Mammary epithelial cell (primary cell): ENCODE results near the gene ABCA9.

ENCODE experiments used
- EZH2 ChIP-seq: IDR thresholded peaks from 2 replicates; pipeline ENCODE4 v1.6.1; 2012; ENCODE audit warnings: low read length, inconsistent platforms, borderline replicate concordance
- TF ChIP-seq, protein P1 (sequence below), 2 donors: IDR thresholded peaks in 1 of 2; conservative IDR thresholded peaks in 1 of 2; 2 replicates each; pipeline ENCODE4 v1.5.1; 2011 to 2012; ENCODE audit warnings: inconsistent platforms in 2 of 2, low read length in 2 of 2, mild to moderate bottlenecking in 2 of 2, control low read depth in 1 of 2, low read depth in 1 of 2; ENCODE audit not compliant: insufficient read depth in 1 of 2; ENCODE audit errors: extremely low read depth in 1 of 2

DNA sequence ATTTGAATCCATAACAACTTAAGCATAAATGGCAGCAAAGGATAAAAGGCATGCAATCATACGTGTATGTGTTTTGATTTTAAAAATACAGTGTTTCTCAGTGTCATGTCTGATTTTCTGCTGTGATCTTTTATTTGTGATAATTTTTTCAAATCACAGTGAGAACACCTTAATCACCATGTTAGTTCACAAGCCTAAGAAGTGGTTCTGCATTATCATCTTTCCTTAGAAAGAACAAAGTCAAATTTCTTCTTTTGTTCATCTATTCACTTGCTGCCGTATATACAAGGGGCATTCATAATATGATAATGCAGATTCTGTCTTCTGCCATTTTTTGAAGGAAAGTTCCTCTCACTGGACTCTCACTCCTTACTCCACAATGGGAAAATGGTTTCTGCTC, 33.3 kb upstream of the ABCA9 start:
- TF ChIP-seq, protein P1, sequence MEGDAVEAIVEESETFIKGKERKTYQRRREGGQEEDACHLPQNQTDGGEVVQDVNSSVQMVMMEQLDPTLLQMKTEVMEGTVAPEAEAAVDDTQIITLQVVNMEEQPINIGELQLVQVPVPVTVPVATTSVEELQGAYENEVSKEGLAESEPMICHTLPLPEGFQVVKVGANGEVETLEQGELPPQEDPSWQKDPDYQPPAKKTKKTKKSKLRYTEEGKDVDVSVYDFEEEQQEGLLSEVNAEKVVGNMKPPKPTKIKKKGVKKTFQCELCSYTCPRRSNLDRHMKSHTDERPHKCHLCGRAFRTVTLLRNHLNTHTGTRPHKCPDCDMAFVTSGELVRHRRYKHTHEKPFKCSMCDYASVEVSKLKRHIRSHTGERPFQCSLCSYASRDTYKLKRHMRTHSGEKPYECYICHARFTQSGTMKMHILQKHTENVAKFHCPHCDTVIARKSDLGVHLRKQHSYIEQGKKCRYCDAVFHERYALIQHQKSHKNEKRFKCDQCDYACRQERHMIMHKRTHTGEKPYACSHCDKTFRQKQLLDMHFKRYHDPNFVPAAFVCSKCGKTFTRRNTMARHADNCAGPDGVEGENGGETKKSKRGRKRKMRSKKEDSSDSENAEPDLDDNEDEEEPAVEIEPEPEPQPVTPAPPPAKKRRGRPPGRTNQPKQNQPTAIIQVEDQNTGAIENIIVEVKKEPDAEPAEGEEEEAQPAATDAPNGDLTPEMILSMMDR (conservative IDR thresholded peaks at IDR 0.05 in 1 of 2, IDR thresholded peaks at IDR 0.05 in 1 of 2; ENCODE audit: extremely low read depth in 1 of 2, insufficient read depth in 1 of 2, low read depth in 1 of 2, low read length in 2 of 2): no peak
- TF ChIP-seq EZH2: no peak
